ENCODE data around the gene CCT2. TPM values are rescaled to one million over a fixed set of nuclear protein-coding genes. Genes with fewer than 3 reads are reported as not detected.

Gene CCT2
- total RNA-seq, 2 experiments from 2014 or later = 293 to 360 TPM

- ATAC-seq (no peak), DNase-seq (no peak)
- intact Hi-C loops (cut with DNase I, micrococcal nuclease) = no loop called here
- H3K27ac Mint-ChIP-seq = no peak overlapping the region
- ChIA-PET POLR2A (no interaction called here), CTCF (interaction anchor here (0.8 kb wide), 1 partner anchor 280 kb away, joined by 3 read pairs; no protein-coding TSS in a partner anchor)
- H3K27me3 Mint-ChIP-seq = peaks cover 9% of the 10 kb centered on the region
- no peaks in the 10 kb centered on the region for H3K4me1 Mint-ChIP-seq
- no peak overlapping the region for H3K4me3 Mint-ChIP-seq
- no peaks in the 10 kb centered on the region for H3K36me3 Mint-ChIP-seq (ENCODE audit: low read depth)
- no peaks in the 10 kb centered on the region for H3K9me3 Mint-ChIP-seq (ENCODE audit: low read depth)
Observed at GRCh38 chr12:69644511-69644910, 59.3 kb downstream of the CCT2 start.

DNA sequence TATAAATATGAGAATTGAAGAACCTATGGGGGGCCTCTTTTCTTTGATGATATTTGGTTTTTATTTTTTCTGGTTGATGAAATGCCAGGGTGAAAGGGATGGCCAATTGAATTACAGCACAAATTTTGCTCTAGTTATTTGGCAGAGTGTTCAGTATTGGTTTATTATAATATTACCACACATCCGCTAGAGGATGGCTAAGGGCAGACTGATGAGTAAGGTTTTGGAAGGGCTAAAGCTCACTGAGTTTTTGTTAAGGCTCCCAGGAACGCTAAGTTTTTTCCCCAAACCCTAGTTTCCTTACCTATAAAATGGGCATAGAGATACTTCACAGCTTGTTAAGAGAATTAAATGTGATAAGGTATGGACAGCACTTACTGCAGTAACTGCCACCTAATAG lies 59.8 kb downstream of the CCT2 start:
- ChIA-PET CTCF (interaction anchor here (0.8 kb wide), 1 partner anchor 280 kb away, joined by 3 read pairs; no protein-coding TSS in a partner anchor), POLR2A (no interaction called here)
- Mint-ChIP-seq H3K27ac (no peak overlapping the region), H3K9me3 (ENCODE audit: low read depth) (no peaks in the 10 kb centered on the region), H3K4me1 (no peaks in the 10 kb centered on the region), H3K4me3 (no peak overlapping the region), H3K36me3 (ENCODE audit: low read depth) (no peaks in the 10 kb centered on the region), H3K27me3 (peaks cover 10% of the 10 kb centered on the region)
- ATAC-seq (no peak), DNase-seq (no peak)
- intact Hi-C loops (cut with DNase I, micrococcal nuclease) = no loop called here

DNA sequence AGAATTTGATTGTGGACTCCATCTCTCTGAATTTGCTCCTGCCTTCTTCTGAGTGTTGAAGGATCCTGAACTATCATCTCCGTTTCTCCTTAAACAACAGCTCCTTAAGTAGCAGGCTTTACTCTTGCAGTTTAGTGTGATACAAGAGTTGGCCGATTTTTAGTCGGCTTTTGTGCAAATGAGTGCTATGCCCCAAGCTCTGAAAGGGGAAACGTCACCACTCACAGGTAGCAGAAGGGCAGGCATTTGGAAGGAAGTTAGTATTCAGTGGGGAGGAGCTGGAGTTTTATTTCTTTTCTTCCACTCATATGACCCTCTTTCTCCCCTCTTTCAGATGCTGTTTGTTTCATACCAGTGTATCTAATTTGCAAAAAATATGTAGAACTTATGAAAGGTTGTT lies 61.9 kb downstream of the CCT2 start:
- Mint-ChIP-seq H3K9me3 (ENCODE audit: low read depth) (no peaks in the 10 kb centered on the region), H3K4me3 (no peak overlapping the region), H3K36me3 (ENCODE audit: low read depth) (no peaks in the 10 kb centered on the region), H3K27ac (no peak overlapping the region), H3K27me3 (peaks cover 10% of the 10 kb centered on the region), H3K4me1 (no peaks in the 10 kb centered on the region)
- ChIA-PET POLR2A (interaction anchor here (0.7 kb wide), 1 partner anchor 17 kb away, joined by 6 read pairs; no protein-coding TSS in a partner anchor), CTCF (interaction anchor here (0.6 to 1.2 kb wide), 3 partner anchors 9 to 77 kb away, joined by 3 to 6 read pairs (median 3); no protein-coding TSS in a partner anchor)
- intact Hi-C loops (cut with DNase I, micrococcal nuclease) = no loop called here
- ATAC-seq = no peak
- DNase-seq = no peak

- intact Hi-C loops (cut with DNase I, micrococcal nuclease) = no loop called here
- DNase-seq (no peak), ATAC-seq (no peak)
- Mint-ChIP-seq H3K27ac (no peak overlapping the region), H3K36me3 (ENCODE audit: low read depth) (no peaks in the 10 kb centered on the region), H3K4me3 (no peak overlapping the region), H3K4me1 (no peaks in the 10 kb centered on the region), H3K9me3 (ENCODE audit: low read depth) (no peaks in the 10 kb centered on the region), H3K27me3 (peaks cover 10% of the 10 kb centered on the region)
- ChIA-PET POLR2A (no interaction called here), CTCF (interaction anchor here (5.7 kb wide), 1 partner anchor 9 kb away, joined by 36 read pairs; no protein-coding TSS in a partner anchor)
Observed at GRCh38 chr12:69648476-69648875, 63.2 kb downstream of the CCT2 start.

DNA sequence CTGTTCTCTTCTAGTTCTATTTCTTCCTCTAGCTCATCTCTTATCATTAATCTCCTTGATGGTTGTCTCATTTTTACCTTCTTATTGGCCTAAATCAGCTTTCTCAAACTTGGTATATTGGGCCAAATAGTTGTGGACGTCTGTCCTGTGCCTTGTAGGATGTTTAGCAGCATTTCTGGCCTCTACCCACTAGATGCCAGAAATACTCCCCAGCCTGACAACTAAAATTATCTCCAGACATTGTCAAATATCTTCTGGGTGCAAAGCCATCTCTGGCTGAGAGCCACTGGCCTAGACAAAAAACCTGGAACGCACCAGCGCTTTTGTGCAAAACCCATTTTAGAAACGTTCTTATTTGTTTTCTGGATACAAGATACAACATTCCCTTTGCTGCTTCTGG lies 64.3 kb downstream of the CCT2 start:
- Mint-ChIP-seq H3K36me3 (ENCODE audit: low read depth) (no peaks in the 10 kb centered on the region), H3K27ac (no peak overlapping the region), H3K4me1 (no peaks in the 10 kb centered on the region), H3K4me3 (no peak overlapping the region), H3K27me3 (peaks cover 10% of the 10 kb centered on the region), H3K9me3 (ENCODE audit: low read depth) (no peaks in the 10 kb centered on the region)
- ChIA-PET POLR2A (no interaction called here), CTCF (interaction anchor here (0.8 to 5.7 kb wide), 2 partner anchors 10 to 184 kb away, joined by 3 to 36 read pairs; no protein-coding TSS in a partner anchor)
- intact Hi-C loops (cut with DNase I, micrococcal nuclease) = no loop called here
- no peak for ATAC-seq
- no peak for DNase-seq

Small RNA genes lying within 50 kb of the gene (microRNA-seq; reads per million reads assigned to microRNA genes)
- gene MIR3913-1 (ENCODE audit: borderline replicate concordance) (not detected), gene MIR3913-2 (ENCODE audit: borderline replicate concordance) (not detected)

Other genes starting within 250 kb of the CCT2 start
- gene LYZ, start 237.1 kb upstream of the CCT2 start, total RNA-seq = not detected
- 10 to 100 TPM; 55.4 to 59.8 TPM for gene YEATS4, start 225.7 kb upstream of the CCT2 start, total RNA-seq
- 10 to 100 TPM in 1 of 2 experiments, 1 to 10 TPM in 1; 9.5 to 10.4 TPM for gene FRS2, start 115.1 kb upstream of the CCT2 start, total RNA-seq
- gene LRRC10, start 25.4 kb downstream of the CCT2 start, total RNA-seq = not detected
- gene BEST3, start 113.8 kb downstream of the CCT2 start, total RNA-seq = not detected
- gene RAB3IP, start 153.4 kb downstream of the CCT2 start, total RNA-seq = 10 to 100 TPM; 30.7 to 39.9 TPM
- not detected for gene MYRFL, start 239.8 kb downstream of the CCT2 start, total RNA-seq